ENCODE data around the gene CRBN. TPM values are rescaled to one million over a fixed set of nuclear protein-coding genes. Genes with fewer than 3 reads are reported as not detected.

CRBN gene
- polyA plus RNA-seq, 1 donor from 2014 or later = 131 TPM

- no peak overlapping the region for H3K27ac ChIP-seq (ENCODE audit: low read length)
- no peak overlapping the region for H3K4me3 ChIP-seq (ENCODE audit: low read length)
- no peaks in the 10 kb centered on the region for H3K27me3 ChIP-seq (ENCODE audit: insufficient read depth, low read depth, low read length)
- H4K20me1 ChIP-seq (ENCODE audit: insufficient read depth) = no peaks in the 10 kb centered on the region
- H2AFZ ChIP-seq (ENCODE audit: low read depth, low read length) = no peak overlapping the region
- TF ChIP-seq POLR2AphosphoS5 (IDR thresholded peaks at IDR 0.05) = no peak
- TF ChIP-seq SMC3 (conservative IDR thresholded peaks at IDR 0.05; ENCODE audit: poor library complexity) = no peak
- no peak for TF ChIP-seq REST (IDR thresholded peaks at IDR 0.05; ENCODE audit: borderline replicate concordance)
- no peak for TF ChIP-seq TAF1 (IDR thresholded peaks at IDR 0.05; ENCODE audit: low read depth)
- no peak for TF ChIP-seq EZH2 (IDR thresholded peaks at IDR 0.05; ENCODE audit: borderline replicate concordance, insufficient read depth, low read length, poor library complexity, severe bottlenecking)
- TF ChIP-seq RAD21 (conservative IDR thresholded peaks at IDR 0.05) = no peak
- TF ChIP-seq CTCF (IDR thresholded peaks at IDR 0.05; ENCODE audit: poor library complexity, severe bottlenecking) = no peak
- TF ChIP-seq EP300 (conservative IDR thresholded peaks at IDR 0.05; ENCODE audit: poor library complexity, severe bottlenecking) = no peak
- no peak for TF ChIP-seq MXI1 (conservative IDR thresholded peaks at IDR 0.05; ENCODE audit: poor library complexity, severe bottlenecking)
- H3F3A ChIP-seq (ENCODE audit: insufficient read depth, low read length, poor library complexity, severe bottlenecking) = no peaks in the 10 kb centered on the region
- no peak overlapping the region for H3K4me2 ChIP-seq (ENCODE audit: low read length)
- H3K9me2 ChIP-seq (ENCODE audit: insufficient read depth, low read length) = no peaks in the 10 kb centered on the region
- no peaks in the 10 kb centered on the region for H3K36me3 ChIP-seq (ENCODE audit: insufficient read depth, low read length)
- no peaks in the 10 kb centered on the region for H3K79me2 ChIP-seq (replicated peaks; ENCODE audit: insufficient read depth, low read length)
- H3K9ac ChIP-seq (ENCODE audit: low read length) = no peak overlapping the region
- no peaks in the 10 kb centered on the region for H3K9me3 ChIP-seq (ENCODE audit: low read length)
These were observed 73.7 kb downstream of the CRBN start for GRCh38 chr3:3105815-3106214.

GRCh38 chr3:3105246-3105645, 74.2 kb downstream of the CRBN start:
- H3K9me2 ChIP-seq (ENCODE audit: insufficient read depth, low read length) = no peaks in the 10 kb centered on the region
- H3K27me3 ChIP-seq (ENCODE audit: insufficient read depth, low read depth, low read length) = no peaks in the 10 kb centered on the region
- H3K36me3 ChIP-seq (ENCODE audit: insufficient read depth, low read length) = no peaks in the 10 kb centered on the region
- H4K20me1 ChIP-seq (ENCODE audit: insufficient read depth) = no peaks in the 10 kb centered on the region
- no peak for TF ChIP-seq TAF1 (IDR thresholded peaks at IDR 0.05; ENCODE audit: low read depth)
- TF ChIP-seq EZH2 (IDR thresholded peaks at IDR 0.05; ENCODE audit: borderline replicate concordance, insufficient read depth, low read length, poor library complexity, severe bottlenecking) = no peak
- no peak for TF ChIP-seq REST (IDR thresholded peaks at IDR 0.05; ENCODE audit: borderline replicate concordance)
- TF ChIP-seq EP300 (conservative IDR thresholded peaks at IDR 0.05; ENCODE audit: poor library complexity, severe bottlenecking) = no peak
- TF ChIP-seq MXI1 (conservative IDR thresholded peaks at IDR 0.05; ENCODE audit: poor library complexity, severe bottlenecking) = no peak
- TF ChIP-seq CTCF (IDR thresholded peaks at IDR 0.05; ENCODE audit: poor library complexity, severe bottlenecking) = no peak
- TF ChIP-seq POLR2AphosphoS5 (IDR thresholded peaks at IDR 0.05) = no peak
- TF ChIP-seq RAD21 (conservative IDR thresholded peaks at IDR 0.05) = no peak
- TF ChIP-seq SMC3 (conservative IDR thresholded peaks at IDR 0.05; ENCODE audit: poor library complexity) = no peak
- H3K4me3 ChIP-seq (ENCODE audit: low read length) = no peak overlapping the region
- H3K79me2 ChIP-seq (replicated peaks; ENCODE audit: insufficient read depth, low read length) = no peaks in the 10 kb centered on the region
- no peak overlapping the region for H3K4me2 ChIP-seq (ENCODE audit: low read length)
- no peaks in the 10 kb centered on the region for H3F3A ChIP-seq (ENCODE audit: insufficient read depth, low read length, poor library complexity, severe bottlenecking)
- H2AFZ ChIP-seq (ENCODE audit: low read depth, low read length) = no peak overlapping the region
- no peak overlapping the region for H3K27ac ChIP-seq (ENCODE audit: low read length)
- no peaks in the 10 kb centered on the region for H3K9me3 ChIP-seq (ENCODE audit: low read length)
- H3K9ac ChIP-seq (ENCODE audit: low read length) = no peak overlapping the region

Measured in neural cell (in vitro differentiated cells).